Endothelial cell of umbilical vein (primary cell): ENCODE results near the gene RAC2. TPM values are rescaled to one million over a fixed set of nuclear protein-coding genes. Genes with fewer than 3 reads are reported as not detected.

Experiments used
- BruUV-seq: library from RNA; stranded (reverse); fragments of 400-500 nt; replicated peaks from 2 replicates; lab custom pipeline; 2021; lab: Mats Ljungman, UMichigan
- CTCF ChIA-PET: fragments of 300-600, 350-600 bp; sonication (Branson Sonifier 250); formaldehyde crosslinking; loops from one replicate; lab custom pipeline; 2021; ENCODE audit warnings: antibody characterized with exemption, inconsistent platforms; lab: Charles Lee
- POLR2A ChIA-PET: fragments of 300-600, 350-600 bp; sonication (Branson Sonifier 250); formaldehyde crosslinking; loops from one replicate; lab custom pipeline; 2021; ENCODE audit warnings: antibody characterized with exemption, inconsistent platforms; lab: Charles Lee
- DNase-seq: peaks from one replicate; pipeline ENCODE4 v3.0.0-alpha.2; 2011; ENCODE audit warnings: low read depth, low spot score
- FAIRE-seq: peaks from 2 replicates; lab custom pipeline; 2011; peaks lifted over from hg19 to GRCh38; lab: Jason Lieb, UNC
- H2AFZ ChIP-seq: 2 replicates; pipeline ENCODE4 v1.6.0; 2012; ENCODE audit warnings: low read depth, low read length, control low read depth, inconsistent platforms
- H3K27ac ChIP-seq: 2 replicates; pipeline ENCODE4 v1.5.1; 2011; ENCODE audit warnings: low read depth, mild to moderate bottlenecking, control low read depth, low read length, moderate library complexity; ENCODE audit not compliant: insufficient read depth
- H3K27me3 ChIP-seq, 2 experiments: 2 replicates each; pipeline versions ENCODE4 v1.6.0 to v1.6.1; 2011; ENCODE audit warnings: low read length in 2 of 2, mixed read lengths in 1 of 2; ENCODE audit not compliant: control insufficient read depth in 2 of 2, insufficient read depth in 2 of 2
- H3K36me3 ChIP-seq, 2 experiments: 2 replicates in 1 of 2; 3 replicates in 1 of 2; pipeline ENCODE4 v1.5.1; 2011; ENCODE audit warnings: low read length in 2 of 2, mild to moderate bottlenecking in 1 of 2, moderate library complexity in 1 of 2; ENCODE audit not compliant: control insufficient read depth in 2 of 2, insufficient read depth in 2 of 2; ENCODE audit errors: extremely low read depth in 1 of 2
- H3K4me1 ChIP-seq: 3 replicates; pipeline ENCODE4 v1.5.1; 2011; ENCODE audit warnings: mild to moderate bottlenecking, low read length; ENCODE audit not compliant: control insufficient read depth, insufficient read depth; ENCODE audit errors: extremely low read depth
- H3K4me2 ChIP-seq: 2 replicates; pipeline ENCODE4 v1.6.1; 2011; ENCODE audit warnings: low read length, control low read depth, mixed read lengths; ENCODE audit not compliant: insufficient read depth
- H3K4me3 ChIP-seq, 3 experiments: fragments of 200-600 bp in 1 of 3; sonication (generic), shearing (Covaris generic) in 1 of 3; replicated peaks in 1 of 3; 2 replicates each; pipeline ENCODE4 v1.5.1; 2011 to 2016; ENCODE audit warnings: control low read depth in 3 of 3, low read length in 3 of 3, mild to moderate bottlenecking in 2 of 3, inconsistent platforms in 1 of 3, low read depth in 1 of 3, moderate library complexity in 1 of 3; ENCODE audit not compliant: insufficient read depth in 1 of 3
- H3K79me2 ChIP-seq: 2 replicates; pipeline ENCODE4 v1.6.0; 2012; ENCODE audit warnings: low read length, inconsistent platforms; ENCODE audit not compliant: control insufficient read depth, insufficient read depth
- H3K9ac ChIP-seq: replicated peaks from 2 replicates; pipeline ENCODE3; 2011; ENCODE audit warnings: low read length, control low read depth; ENCODE audit not compliant: insufficient read depth; ENCODE audit errors: extremely low read depth
- H3K9me1 ChIP-seq: replicated peaks from 3 replicates; pipeline ENCODE4 v1.6.0; 2011; ENCODE audit warnings: mild to moderate bottlenecking, low read length; ENCODE audit not compliant: control insufficient read depth, insufficient read depth; ENCODE audit errors: extremely low read depth
- H3K9me3 ChIP-seq: replicated peaks from 2 replicates; pipeline ENCODE4 v1.5.1; 2012; ENCODE audit warnings: low read length, inconsistent platforms; ENCODE audit not compliant: control insufficient read depth, insufficient read depth
- H4K20me1 ChIP-seq: replicated peaks from 2 replicates; pipeline ENCODE3; 2011; ENCODE audit warnings: mild to moderate bottlenecking, low read length; ENCODE audit not compliant: control insufficient read depth, insufficient read depth; ENCODE audit errors: extremely low read depth
- CTCF ChIP-seq, 2 donors: IDR thresholded peaks; 1 replicate in 1 of 2; 2 replicates in 1 of 2; pipeline ENCODE4 v1.5.1; 2011; ENCODE audit warnings: low read length in 2 of 2, mild to moderate bottlenecking in 2 of 2, moderate library complexity in 2 of 2, control low read depth in 1 of 2, inconsistent platforms in 1 of 2, low read depth in 1 of 2; ENCODE audit not compliant: insufficient read depth in 1 of 2; ENCODE audit errors: extremely low read depth in 1 of 2
- EZH2 ChIP-seq: IDR thresholded peaks from 2 replicates; pipeline ENCODE4 v1.6.1; 2012; ENCODE audit warnings: borderline replicate concordance, low read depth, mild to moderate bottlenecking, moderate library complexity, low read length, inconsistent platforms; ENCODE audit not compliant: severe bottlenecking
- FOS ChIP-seq: IDR thresholded peaks from 2 replicates; pipeline ENCODE4 v1.6.1; 2011; ENCODE audit warnings: mild to moderate bottlenecking, low read length, moderate library complexity, borderline replicate concordance; ENCODE audit not compliant: insufficient read depth
- GATA2 ChIP-seq: IDR thresholded peaks from 2 replicates; pipeline ENCODE4 v1.7.0; 2011; ENCODE audit warnings: low read depth, mild to moderate bottlenecking, moderate library complexity, mixed read lengths, low read length; ENCODE audit not compliant: insufficient read length, insufficient read depth
- JUN ChIP-seq: IDR thresholded peaks from 2 replicates; pipeline ENCODE4 v1.6.1; 2011; ENCODE audit warnings: borderline replicate concordance, low read depth; ENCODE audit not compliant: insufficient read length, insufficient read depth
- MAX ChIP-seq: IDR thresholded peaks from 2 replicates; pipeline ENCODE4 v1.6.1; 2011; ENCODE audit not compliant: insufficient read depth, insufficient read length
- MYC ChIP-seq: IDR thresholded peaks from one replicate; pipeline ENCODE4 v1.6.1; 2011; ENCODE audit warnings: mild to moderate bottlenecking, low read depth, low read length
- POLR2A ChIP-seq: IDR thresholded peaks from 2 replicates; pipeline ENCODE4 v1.6.1; 2012; ENCODE audit warnings: low read depth, mild to moderate bottlenecking, control low read depth, low read length
- POLR2AphosphoS5 ChIP-seq: IDR thresholded peaks from 2 replicates; pipeline ENCODE4 v1.6.1; 2012; ENCODE audit warnings: low read depth, mild to moderate bottlenecking, control low read depth, low read length, moderate library complexity; ENCODE audit not compliant: insufficient read depth
- dilution Hi-C: fragments of 300-500 bp; cut with MboI; formaldehyde crosslinking; loops from one replicate; pipeline ENCODE4 v1.15.0; 2019; ENCODE audit warnings: low sequenced_read_pairs; ENCODE audit not compliant: extremely low pct_ligation_motif_present
- intact Hi-C: fragments of 100-400 bp; cut with micrococcal nuclease; formaldehyde crosslinking; loops from one replicate; pipeline ENCODE4 v1.10.0; 2022
- polyA plus RNA-seq, 4 experiments: library from polyadenylated mRNA; depleted of rRNA in 3 of 4; stranded (reverse) in 3 of 4; unstranded in 1 of 4; fragments of >200 nt; gene quantifications; 2 replicates each; pipeline versions ENCODE4 v1.2.1 to v1.2.3, GENCODE V29; 2011 to 2012; ENCODE audit warnings: missing spikeins in 1 of 4
- total RNA-seq: library from RNA; stranded (reverse); gene quantifications from 2 replicates; pipeline ENCODE4 v1.2.3, GENCODE V29; 2021

RAC2 gene
- total and polyA plus RNA-seq, 2 donors (not counting 3 experiments of a cell fraction or from before 2014, with no cell fraction given), result 122 to 181 TPM

GRCh38 chr22:37187552-37187890 is 56.5 kb downstream of the RAC2 start:
- DNase-seq (peak; percentile 79), FAIRE-seq (peak; percentile 94)
- Histone ChIP-seq H3K4me1 (peaks cover 41% of the 10 kb centered on the region), H3K79me2 (no peaks in the 10 kb centered on the region), H3K27me3 (no peaks in the 10 kb centered on the region), H3K27ac (peak overlapping the region; percentile 80), H3K9ac (peak overlapping the region; percentile 66), H3K9me1 (no peaks in the 10 kb centered on the region), H3K4me2 (peak overlapping the region; percentile 54), H4K20me1 (no peaks in the 10 kb centered on the region), H3K36me3 (no peaks in the 10 kb centered on the region), H2AFZ (no peak overlapping the region), H3K9me3 (no peaks in the 10 kb centered on the region), H3K4me3 (peak overlapping the region in 2 of 3 experiments; percentile 36 to 40)
- intact Hi-C loops, result no loop called here
- no TSS peak for BruUV-seq
- TF ChIP-seq POLR2A (no peak), MYC (no peak), EZH2 (no peak), GATA2 (peak; percentile 15), MAX (no peak)
- dilution Hi-C loops, result no loop called here
- CTCF ChIA-PET, result interaction anchor here (0.8 to 5.1 kb wide), 5 partner anchors 10 to 22 kb away, joined by 3 to 48 read pairs (median 4); no protein-coding TSS in a partner anchor
- POLR2A ChIA-PET, result interaction anchor here (1.1 to 1.3 kb wide), 2 partner anchors 9 to 10 kb away, joined by 3 read pairs; no protein-coding TSS in a partner anchor

- no peak for TF ChIP-seq MAX
- TF ChIP-seq FOS, result no peak
- no peak for TF ChIP-seq EZH2
- no peak for TF ChIP-seq GATA2
- no peak for TF ChIP-seq POLR2AphosphoS5
- TF ChIP-seq POLR2A, result no peak
- no peak for TF ChIP-seq JUN
- TF ChIP-seq MYC, result no peak
- no peak for TF ChIP-seq CTCF (IDR thresholded peaks at IDR 0.05; ENCODE audit: extremely low read depth in 1 of 2, insufficient read depth in 1 of 2, low read depth in 1 of 2, low read length in 2 of 2)
- no peaks in the 10 kb centered on the region for H3K9me1 ChIP-seq
- H2AFZ ChIP-seq, result no peak overlapping the region
- no peaks in the 10 kb centered on the region for H3K9me3 ChIP-seq
- H3K9ac ChIP-seq, result peak overlapping the region; percentile 66
- FAIRE-seq (no peak), DNase-seq (peak; percentile 37)
- H3K4me1 ChIP-seq, result peaks cover 41% of the 10 kb centered on the region
- H3K27ac ChIP-seq, result peak overlapping the region; percentile 80
- no peaks in the 10 kb centered on the region for H3K79me2 ChIP-seq
- peak overlapping the region; percentile 54 for H3K4me2 ChIP-seq
- dilution Hi-C loops, result no loop called here
- intact Hi-C loops, result no loop called here
- ChIA-PET CTCF (interaction anchor here (0.8 to 5.1 kb wide), 5 partner anchors 10 to 22 kb away, joined by 3 to 48 read pairs (median 4); no protein-coding TSS in a partner anchor), POLR2A (interaction anchor here (1.1 to 1.3 kb wide), 2 partner anchors 9 to 10 kb away, joined by 3 read pairs; no protein-coding TSS in a partner anchor)
- H3K4me3 ChIP-seq, result peak overlapping the region in 2 of 3 experiments; percentile 36 to 40
- H4K20me1 ChIP-seq, result no peaks in the 10 kb centered on the region
- BruUV-seq, result TSS peak; percentile 60
- H3K36me3 ChIP-seq, result no peaks in the 10 kb centered on the region
- H3K27me3 ChIP-seq, result no peaks in the 10 kb centered on the region
These were observed 57.0 kb downstream of the RAC2 start for GRCh38 chr22:37186997-37187522.
